IMR-90 (cell line): ENCODE data around the gene LRRC8E. TPM values are rescaled to one million over a fixed set of nuclear protein-coding genes. Genes with fewer than 3 reads are reported as not detected.

Source experiments
- ATAC-seq: fragments of 200-7000 bp; cut with Tn5 transposase; 2 replicates; pipeline ENCODE4 v1.9.1; 2020; ENCODE audit warnings: low read depth, mild to moderate bottlenecking, moderate library complexity
- BruUV-seq: library from RNA; stranded (reverse); fragments of 400-500 nt; replicated peaks from 2 replicates; lab custom pipeline; 2021; lab: Mats Ljungman, UMichigan
- CTCF ChIA-PET: fragments of 300-600 bp; formaldehyde crosslinking; extraction: SDS; loops from one replicate; lab custom pipeline; 2021; ENCODE audit warnings: antibody characterized with exemption; lab: Yijun Ruan, JAX
- POLR2A ChIA-PET: fragments of 300-600 bp; sonication (Branson Sonifier 250); formaldehyde crosslinking; loops from one replicate; lab custom pipeline; 2022; ENCODE audit warnings: antibody characterized with exemption; ENCODE audit not compliant: unreplicated experiment; lab: Charles Lee
- DNase-seq: peaks from one replicate; pipeline ENCODE4 v3.0.0; 2013
- H2AFZ ChIP-seq: replicated peaks from 2 replicates; pipeline ENCODE3; 2013; ENCODE audit warnings: low read length, mild to moderate bottlenecking; ENCODE audit not compliant: poor library complexity
- H2AK5ac ChIP-seq: 2 replicates; pipeline ENCODE4 v1.6.1; 2013; ENCODE audit warnings: low read depth, low read length, inconsistent platforms
- H2AK9ac ChIP-seq: replicated peaks from 2 replicates; pipeline ENCODE3; 2013; ENCODE audit warnings: mild to moderate bottlenecking, low read depth, low read length, moderate library complexity; ENCODE audit not compliant: poor library complexity
- H2BK120ac ChIP-seq: 2 replicates; pipeline ENCODE4 v1.6.1; 2013; ENCODE audit warnings: low read depth, low read length, inconsistent platforms
- H2BK15ac ChIP-seq: 3 replicates; pipeline ENCODE4 v1.6.1; 2013; ENCODE audit warnings: low read depth, low read length, inconsistent platforms
- H2BK20ac ChIP-seq: 2 replicates; pipeline ENCODE4 v1.6.1; 2013; ENCODE audit warnings: low read depth, mild to moderate bottlenecking, inconsistent platforms, low read length, moderate library complexity
- H2BK5ac ChIP-seq: 2 replicates; pipeline ENCODE4 v1.6.1; 2013; ENCODE audit warnings: mild to moderate bottlenecking, low read depth, low read length, inconsistent platforms; ENCODE audit not compliant: poor library complexity, severe bottlenecking
- H3K14ac ChIP-seq: replicated peaks from 2 replicates; pipeline ENCODE4 v1.6.1; 2013; ENCODE audit warnings: low read depth, low read length, inconsistent platforms
- H3K18ac ChIP-seq: 2 replicates; pipeline ENCODE4 v1.6.1; 2013; ENCODE audit warnings: low read depth, low read length, control low read depth
- H3K23ac ChIP-seq: 2 replicates; pipeline ENCODE4 v1.6.1; 2013; ENCODE audit warnings: low read depth, low read length, inconsistent platforms
- H3K27ac ChIP-seq: 2 replicates; pipeline ENCODE4 v1.5.1; 2013; ENCODE audit warnings: mild to moderate bottlenecking, control low read depth, low read length; ENCODE audit not compliant: insufficient read depth
- H3K27me3 ChIP-seq: 2 replicates; pipeline ENCODE4 v1.6.1; 2013; ENCODE audit warnings: low read length; ENCODE audit not compliant: control insufficient read depth, insufficient read depth
- H3K36me3 ChIP-seq: 2 replicates; pipeline ENCODE4 v1.6.1; 2013; ENCODE audit warnings: low read length, mixed read lengths; ENCODE audit not compliant: control insufficient read depth, insufficient read depth
- H3K4ac ChIP-seq: 2 replicates; pipeline ENCODE4 v1.6.1; 2013; ENCODE audit warnings: low read depth, low read length, inconsistent platforms
- H3K4me1 ChIP-seq: 2 replicates; pipeline ENCODE4 v1.6.1; 2013; ENCODE audit warnings: low read length, mixed read lengths; ENCODE audit not compliant: control insufficient read depth, insufficient read depth
- H3K4me2 ChIP-seq: 2 replicates; pipeline ENCODE4 v1.6.1; 2013; ENCODE audit warnings: low read depth, mild to moderate bottlenecking, control low read depth, low read length, moderate library complexity
- H3K4me3 ChIP-seq: 2 replicates; pipeline ENCODE4 v1.5.1; 2013; ENCODE audit warnings: low read depth, mild to moderate bottlenecking, control low read depth, low read length, moderate library complexity; ENCODE audit not compliant: insufficient read depth
- H3K56ac ChIP-seq: 2 replicates; pipeline ENCODE4 v1.6.1; 2013; ENCODE audit warnings: low read length, inconsistent platforms; ENCODE audit not compliant: insufficient read depth; ENCODE audit errors: extremely low read depth
- H3K79me1 ChIP-seq, 2 experiments: 2 replicates each; pipeline ENCODE4 v1.6.1; 2013; ENCODE audit warnings: low read length in 2 of 2, inconsistent platforms in 1 of 2, low read depth in 1 of 2
- H3K9ac ChIP-seq: 2 replicates; pipeline ENCODE4 v1.6.1; 2013; ENCODE audit warnings: low read depth, low read length, control low read depth
- H3K9me1 ChIP-seq: 2 replicates; pipeline ENCODE4 v1.6.1; 2013; ENCODE audit warnings: low read length, inconsistent platforms; ENCODE audit not compliant: insufficient read depth
- H3K9me3 ChIP-seq: 2 replicates; pipeline ENCODE4 v1.6.1; 2013; ENCODE audit warnings: low read length; ENCODE audit not compliant: control insufficient read depth, insufficient read depth
- H4K20me1 ChIP-seq: 2 replicates; pipeline ENCODE4 v1.6.1; 2013; ENCODE audit warnings: low read length, inconsistent platforms; ENCODE audit not compliant: insufficient read depth
- H4K5ac ChIP-seq: 2 replicates; pipeline ENCODE4 v1.6.1; 2013; ENCODE audit warnings: mild to moderate bottlenecking, low read depth, low read length, control low read depth
- H4K8ac ChIP-seq, 2 experiments: 2 replicates each; pipeline ENCODE4 v1.6.1; 2013; ENCODE audit warnings: low read depth in 2 of 2, low read length in 2 of 2, control low read depth in 1 of 2, inconsistent platforms in 1 of 2
- H4K91ac ChIP-seq: 2 replicates; pipeline ENCODE4 v1.6.1; 2013; ENCODE audit warnings: low read depth, low read length, inconsistent platforms; ENCODE audit not compliant: insufficient read depth
- BHLHE40 ChIP-seq: fragments of 150-350 bp; IDR thresholded peaks from 2 replicates; pipeline ENCODE4 v1.6.1; 2016; ENCODE audit warnings: mild to moderate bottlenecking, low read depth, low read length
- CEBPB ChIP-seq: IDR thresholded peaks from 2 replicates; pipeline ENCODE4 v1.6.1; 2012; ENCODE audit warnings: low read depth, low read length, improper control_type of control experiment
- CHD1 ChIP-seq: IDR thresholded peaks from 2 replicates; pipeline ENCODE4 v1.6.1; 2012; ENCODE audit warnings: low read depth, low read length, improper control_type of control experiment
- CTCF ChIP-seq: conservative IDR thresholded peaks from 2 replicates; pipeline ENCODE4 v1.5.1; 2012; ENCODE audit warnings: mild to moderate bottlenecking, low read depth, low read length, improper control_type of control experiment
- FOS ChIP-seq: fragments of 150-350 bp; IDR thresholded peaks from 2 replicates; pipeline ENCODE4 v1.6.1; 2016; ENCODE audit warnings: low read depth, low read length
- MAFK ChIP-seq: IDR thresholded peaks from 2 replicates; pipeline ENCODE4 v1.6.1; 2012; ENCODE audit warnings: low read depth, low read length, improper control_type of control experiment
- MAZ ChIP-seq: IDR thresholded peaks from 2 replicates; pipeline ENCODE4 v1.6.1; 2012; ENCODE audit warnings: low read depth, mild to moderate bottlenecking, low read length, improper control_type of control experiment, moderate library complexity, borderline replicate concordance
- MXI1 ChIP-seq: IDR thresholded peaks from 2 replicates; pipeline ENCODE4 v1.6.1; 2012; ENCODE audit warnings: low read depth, mild to moderate bottlenecking, low read length, moderate library complexity, borderline replicate concordance
- NFE2L2 ChIP-seq: fragments of 150-350 bp; IDR thresholded peaks from 2 replicates; pipeline ENCODE4 v1.6.1; 2016; ENCODE audit warnings: low read depth, mild to moderate bottlenecking, low read length
- POLR2A ChIP-seq: IDR thresholded peaks from 2 replicates; pipeline ENCODE4 v1.6.1; 2012; ENCODE audit warnings: mild to moderate bottlenecking, low read depth, low read length
- RAD21 ChIP-seq: IDR thresholded peaks from 2 replicates; pipeline ENCODE4 v1.6.1; 2012; ENCODE audit warnings: low read length, improper control_type of control experiment
- RCOR1 ChIP-seq: IDR thresholded peaks from 2 replicates; pipeline ENCODE4 v1.6.1; 2012; ENCODE audit warnings: mild to moderate bottlenecking, low read length, improper control_type of control experiment; ENCODE audit not compliant: insufficient replicate concordance
- RFX5 ChIP-seq: IDR thresholded peaks from 2 replicates; pipeline ENCODE4 v1.8.0; 2012; ENCODE audit warnings: low read depth, mild to moderate bottlenecking, low read length, moderate library complexity
- SMC3 ChIP-seq: fragments of 150-350 bp; IDR thresholded peaks from 2 replicates; pipeline ENCODE4 v1.6.1; 2016; ENCODE audit warnings: low read depth, mild to moderate bottlenecking, antibody characterized with exemption, low read length, moderate library complexity
- USF2 ChIP-seq: fragments of 150-350 bp; IDR thresholded peaks from 2 replicates; pipeline ENCODE4 v1.6.1; 2017; ENCODE audit warnings: mild to moderate bottlenecking, antibody characterized with exemption, low read length, low read depth
- WGBS, 2 experiments: methylation state at CpG; one replicate each; pipeline versions ENCODE4 v1.1.5 to v1.1.7; 2013; ENCODE audit warnings: missing lambda C conversion rate in 2 of 2; ENCODE audit not compliant: insufficient read length in 1 of 2; ENCODE audit errors: extremely low coverage in 2 of 2; 5-methylcytosine and 5-hydroxymethylcytosine counted together
- dilution Hi-C: fragments of 300-500 bp; cut with HindIII; formaldehyde crosslinking; loops from one replicate; pipeline ENCODE4 v1.14.3; 2018; ENCODE audit warnings: low sequenced_read_pairs; ENCODE audit not compliant: unreplicated experiment
- in situ Hi-C: fragments of 300-500 bp; cut with MboI; formaldehyde crosslinking; loops from 3 replicates; pipeline ENCODE4 v1.14.3; 2019; ENCODE audit warnings: low sequenced_read_pairs, inconsistent platforms, mixed read lengths
- intact Hi-C: fragments of 100-400 bp; cut with micrococcal nuclease; formaldehyde crosslinking; loops from 2 replicates; pipeline ENCODE4 v1.10.0; 2022
- polyA plus RNA-seq, 3 experiments: library from polyadenylated mRNA; depleted of rRNA; stranded (reverse); fragments of >200 nt; gene quantifications; 2 replicates each; pipeline ENCODE4 v1.2.3, GENCODE V29; 2012; ENCODE audit warnings: low replicate concordance in 1 of 3
- total RNA-seq: library from RNA; depleted of rRNA; stranded (reverse); fragments of >200 nt; gene quantifications from 2 replicates; pipeline ENCODE4 v1.2.3, GENCODE V29; 2012

LRRC8E gene
- total and polyA plus RNA-seq, 2 of the 4 experiments (the other 2 are of a cell fraction), result 6.4 to 7.2 TPM

- TF ChIP-seq BHLHE40, result no peak
These were observed 20.6 kb downstream of the LRRC8E start (continued) for GRCh38 chr19:7908742-7909461.

- DNase-seq (no peak), ATAC-seq (no peak)
- Histone ChIP-seq H3K4me1 (peaks cover 6% of the 10 kb centered on the region), H3K79me1 (peaks cover 7 to 33% of the 10 kb centered on the region in 2 experiments; a peak in 3 of 4 replicates), H3K18ac (no peak overlapping the region), H4K91ac (no peak overlapping the region), H4K8ac (no peak overlapping the region), H3K23ac (no peak overlapping the region), H3K56ac (no peak overlapping the region), H3K9me1 (peaks cover 4% of the 10 kb centered on the region; the same call in 1 of the 2 replicates), H3K27ac (no peak overlapping the region), H3K14ac (no peak overlapping the region), H2AK5ac (no peak overlapping the region), H3K27me3 (no peaks in the 10 kb centered on the region; the same call in 1 of the 2 replicates), H3K4ac (no peak overlapping the region), H3K36me3 (peaks cover 34% of the 10 kb centered on the region), H2BK5ac (no peak overlapping the region), H3K4me2 (no peak overlapping the region), H4K20me1 (peaks cover 45% of the 10 kb centered on the region), H3K4me3 (no peak overlapping the region), H2AFZ (no peak overlapping the region), H2BK20ac (no peak overlapping the region), H2BK120ac (no peak overlapping the region), H3K9me3 (no peaks in the 10 kb centered on the region), H4K5ac (no peak overlapping the region), H3K9ac (no peak overlapping the region), H2AK9ac (no peak overlapping the region), H2BK15ac (no peak overlapping the region)
- dilution Hi-C loops, result no loop called here
- BruUV-seq, result no TSS peak
- TF ChIP-seq CTCF (no peak), MXI1 (no peak), SMC3 (no peak), RAD21 (no peak), CHD1 (no peak), MAFK (no peak), MAZ (no peak), POLR2A (no peak), BHLHE40 (no peak), USF2 (no peak), FOS (no peak), RFX5 (no peak), NFE2L2 (no peak), RCOR1 (no peak), CEBPB (no peak)
- WGBS, 2 experiments, result no CpG with 5 or more reads among the region's 21 CpGs
- POLR2A ChIA-PET, result no interaction called here
- intact Hi-C loops, result no loop called here
- CTCF ChIA-PET, result no interaction called here
- in situ Hi-C loops, result no loop called here
These were observed 21.3 kb downstream of the LRRC8E start for GRCh38 chr19:7909471-7910067.
